IMR-90 (cell line): Measurements from ENCODE around the gene OLIG3. TPM values are rescaled to one million over a fixed set of nuclear protein-coding genes. Genes with fewer than 3 reads are reported as not detected.

Experiments used
- ATAC-seq: fragments of 200-7000 bp; cut with Tn5 transposase; 2 replicates; pipeline ENCODE4 v1.9.1; 2020; ENCODE audit warnings: low read depth, mild to moderate bottlenecking, moderate library complexity
- BruUV-seq: library from RNA; stranded (reverse); fragments of 400-500 nt; replicated peaks from 2 replicates; lab custom pipeline; 2021; lab: Mats Ljungman, UMichigan
- CTCF ChIA-PET: fragments of 300-600 bp; formaldehyde crosslinking; extraction: SDS; loops from one replicate; lab custom pipeline; 2021; ENCODE audit warnings: antibody characterized with exemption; lab: Yijun Ruan, JAX
- POLR2A ChIA-PET: fragments of 300-600 bp; sonication (Branson Sonifier 250); formaldehyde crosslinking; loops from one replicate; lab custom pipeline; 2022; ENCODE audit warnings: antibody characterized with exemption; ENCODE audit not compliant: unreplicated experiment; lab: Charles Lee
- DNase-seq: peaks from one replicate; pipeline ENCODE4 v3.0.0; 2013
- H2AFZ ChIP-seq: replicated peaks from 2 replicates; pipeline ENCODE3; 2013; ENCODE audit warnings: low read length, mild to moderate bottlenecking; ENCODE audit not compliant: poor library complexity
- H2AK5ac ChIP-seq: 2 replicates; pipeline ENCODE4 v1.6.1; 2013; ENCODE audit warnings: low read depth, low read length, inconsistent platforms
- H2AK9ac ChIP-seq: replicated peaks from 2 replicates; pipeline ENCODE3; 2013; ENCODE audit warnings: mild to moderate bottlenecking, low read depth, low read length, moderate library complexity; ENCODE audit not compliant: poor library complexity
- H2BK120ac ChIP-seq: 2 replicates; pipeline ENCODE4 v1.6.1; 2013; ENCODE audit warnings: low read depth, low read length, inconsistent platforms
- H2BK15ac ChIP-seq: 3 replicates; pipeline ENCODE4 v1.6.1; 2013; ENCODE audit warnings: low read depth, low read length, inconsistent platforms
- H2BK20ac ChIP-seq: 2 replicates; pipeline ENCODE4 v1.6.1; 2013; ENCODE audit warnings: low read depth, mild to moderate bottlenecking, inconsistent platforms, low read length, moderate library complexity
- H2BK5ac ChIP-seq: 2 replicates; pipeline ENCODE4 v1.6.1; 2013; ENCODE audit warnings: mild to moderate bottlenecking, low read depth, low read length, inconsistent platforms; ENCODE audit not compliant: poor library complexity, severe bottlenecking
- H3K14ac ChIP-seq: replicated peaks from 2 replicates; pipeline ENCODE4 v1.6.1; 2013; ENCODE audit warnings: low read depth, low read length, inconsistent platforms
- H3K18ac ChIP-seq: 2 replicates; pipeline ENCODE4 v1.6.1; 2013; ENCODE audit warnings: low read depth, low read length, control low read depth
- H3K23ac ChIP-seq: 2 replicates; pipeline ENCODE4 v1.6.1; 2013; ENCODE audit warnings: low read depth, low read length, inconsistent platforms
- H3K27ac ChIP-seq: 2 replicates; pipeline ENCODE4 v1.5.1; 2013; ENCODE audit warnings: mild to moderate bottlenecking, control low read depth, low read length; ENCODE audit not compliant: insufficient read depth
- H3K27me3 ChIP-seq: 2 replicates; pipeline ENCODE4 v1.6.1; 2013; ENCODE audit warnings: low read length; ENCODE audit not compliant: control insufficient read depth, insufficient read depth
- H3K36me3 ChIP-seq: 2 replicates; pipeline ENCODE4 v1.6.1; 2013; ENCODE audit warnings: low read length, mixed read lengths; ENCODE audit not compliant: control insufficient read depth, insufficient read depth
- H3K4ac ChIP-seq: 2 replicates; pipeline ENCODE4 v1.6.1; 2013; ENCODE audit warnings: low read depth, low read length, inconsistent platforms
- H3K4me1 ChIP-seq: 2 replicates; pipeline ENCODE4 v1.6.1; 2013; ENCODE audit warnings: low read length, mixed read lengths; ENCODE audit not compliant: control insufficient read depth, insufficient read depth
- H3K4me2 ChIP-seq: 2 replicates; pipeline ENCODE4 v1.6.1; 2013; ENCODE audit warnings: low read depth, mild to moderate bottlenecking, control low read depth, low read length, moderate library complexity
- H3K4me3 ChIP-seq: 2 replicates; pipeline ENCODE4 v1.5.1; 2013; ENCODE audit warnings: low read depth, mild to moderate bottlenecking, control low read depth, low read length, moderate library complexity; ENCODE audit not compliant: insufficient read depth
- H3K56ac ChIP-seq: 2 replicates; pipeline ENCODE4 v1.6.1; 2013; ENCODE audit warnings: low read length, inconsistent platforms; ENCODE audit not compliant: insufficient read depth; ENCODE audit errors: extremely low read depth
- H3K79me1 ChIP-seq, 2 experiments: 2 replicates each; pipeline ENCODE4 v1.6.1; 2013; ENCODE audit warnings: low read length in 2 of 2, inconsistent platforms in 1 of 2, low read depth in 1 of 2
- H3K9ac ChIP-seq: 2 replicates; pipeline ENCODE4 v1.6.1; 2013; ENCODE audit warnings: low read depth, low read length, control low read depth
- H3K9me1 ChIP-seq: 2 replicates; pipeline ENCODE4 v1.6.1; 2013; ENCODE audit warnings: low read length, inconsistent platforms; ENCODE audit not compliant: insufficient read depth
- H3K9me3 ChIP-seq: 2 replicates; pipeline ENCODE4 v1.6.1; 2013; ENCODE audit warnings: low read length; ENCODE audit not compliant: control insufficient read depth, insufficient read depth
- H4K20me1 ChIP-seq: 2 replicates; pipeline ENCODE4 v1.6.1; 2013; ENCODE audit warnings: low read length, inconsistent platforms; ENCODE audit not compliant: insufficient read depth
- H4K5ac ChIP-seq: 2 replicates; pipeline ENCODE4 v1.6.1; 2013; ENCODE audit warnings: mild to moderate bottlenecking, low read depth, low read length, control low read depth
- H4K8ac ChIP-seq, 2 experiments: 2 replicates each; pipeline ENCODE4 v1.6.1; 2013; ENCODE audit warnings: low read depth in 2 of 2, low read length in 2 of 2, control low read depth in 1 of 2, inconsistent platforms in 1 of 2
- H4K91ac ChIP-seq: 2 replicates; pipeline ENCODE4 v1.6.1; 2013; ENCODE audit warnings: low read depth, low read length, inconsistent platforms; ENCODE audit not compliant: insufficient read depth
- CEBPB ChIP-seq: IDR thresholded peaks from 2 replicates; pipeline ENCODE4 v1.6.1; 2012; ENCODE audit warnings: low read depth, low read length, improper control_type of control experiment
- CHD1 ChIP-seq: IDR thresholded peaks from 2 replicates; pipeline ENCODE4 v1.6.1; 2012; ENCODE audit warnings: low read depth, low read length, improper control_type of control experiment
- CTCF ChIP-seq: conservative IDR thresholded peaks from 2 replicates; pipeline ENCODE4 v1.5.1; 2012; ENCODE audit warnings: mild to moderate bottlenecking, low read depth, low read length, improper control_type of control experiment
- ELK1 ChIP-seq: fragments of 150-350 bp; IDR thresholded peaks from 2 replicates; pipeline ENCODE4 v1.6.1; 2016; ENCODE audit warnings: low read depth, mild to moderate bottlenecking, low read length, moderate library complexity, borderline replicate concordance
- MAZ ChIP-seq: IDR thresholded peaks from 2 replicates; pipeline ENCODE4 v1.6.1; 2012; ENCODE audit warnings: low read depth, mild to moderate bottlenecking, low read length, improper control_type of control experiment, moderate library complexity, borderline replicate concordance
- NFE2L2 ChIP-seq: fragments of 150-350 bp; IDR thresholded peaks from 2 replicates; pipeline ENCODE4 v1.6.1; 2016; ENCODE audit warnings: low read depth, mild to moderate bottlenecking, low read length
- POLR2A ChIP-seq: IDR thresholded peaks from 2 replicates; pipeline ENCODE4 v1.6.1; 2012; ENCODE audit warnings: mild to moderate bottlenecking, low read depth, low read length
- WGBS, 2 experiments: methylation state at CpG; one replicate each; pipeline versions ENCODE4 v1.1.5 to v1.1.7; 2013; ENCODE audit warnings: missing lambda C conversion rate in 2 of 2; ENCODE audit not compliant: insufficient read length in 1 of 2; ENCODE audit errors: extremely low coverage in 2 of 2; 5-methylcytosine and 5-hydroxymethylcytosine counted together
- dilution Hi-C: fragments of 300-500 bp; cut with HindIII; formaldehyde crosslinking; loops from one replicate; pipeline ENCODE4 v1.14.3; 2018; ENCODE audit warnings: low sequenced_read_pairs; ENCODE audit not compliant: unreplicated experiment
- in situ Hi-C: fragments of 300-500 bp; cut with MboI; formaldehyde crosslinking; loops from 3 replicates; pipeline ENCODE4 v1.14.3; 2019; ENCODE audit warnings: low sequenced_read_pairs, inconsistent platforms, mixed read lengths
- intact Hi-C: fragments of 100-400 bp; cut with micrococcal nuclease; formaldehyde crosslinking; loops from 2 replicates; pipeline ENCODE4 v1.10.0; 2022
- polyA plus RNA-seq, 3 experiments: library from polyadenylated mRNA; depleted of rRNA; stranded (reverse); fragments of >200 nt; gene quantifications; 2 replicates each; pipeline ENCODE4 v1.2.3, GENCODE V29; 2012; ENCODE audit warnings: low replicate concordance in 1 of 3
- total RNA-seq: library from RNA; depleted of rRNA; stranded (reverse); fragments of >200 nt; gene quantifications from 2 replicates; pipeline ENCODE4 v1.2.3, GENCODE V29; 2012
- TF ChIP-seq, protein P1 (sequence below): fragments of 150-350 bp; IDR thresholded peaks from 2 replicates; pipeline ENCODE4 v1.6.1; 2017; ENCODE audit warnings: mild to moderate bottlenecking, antibody characterized with exemption, low read length, low read depth

OLIG3 gene
- total and polyA plus RNA-seq, 2 of the 4 experiments (the other 2 are of a cell fraction) = not detected

DNA sequence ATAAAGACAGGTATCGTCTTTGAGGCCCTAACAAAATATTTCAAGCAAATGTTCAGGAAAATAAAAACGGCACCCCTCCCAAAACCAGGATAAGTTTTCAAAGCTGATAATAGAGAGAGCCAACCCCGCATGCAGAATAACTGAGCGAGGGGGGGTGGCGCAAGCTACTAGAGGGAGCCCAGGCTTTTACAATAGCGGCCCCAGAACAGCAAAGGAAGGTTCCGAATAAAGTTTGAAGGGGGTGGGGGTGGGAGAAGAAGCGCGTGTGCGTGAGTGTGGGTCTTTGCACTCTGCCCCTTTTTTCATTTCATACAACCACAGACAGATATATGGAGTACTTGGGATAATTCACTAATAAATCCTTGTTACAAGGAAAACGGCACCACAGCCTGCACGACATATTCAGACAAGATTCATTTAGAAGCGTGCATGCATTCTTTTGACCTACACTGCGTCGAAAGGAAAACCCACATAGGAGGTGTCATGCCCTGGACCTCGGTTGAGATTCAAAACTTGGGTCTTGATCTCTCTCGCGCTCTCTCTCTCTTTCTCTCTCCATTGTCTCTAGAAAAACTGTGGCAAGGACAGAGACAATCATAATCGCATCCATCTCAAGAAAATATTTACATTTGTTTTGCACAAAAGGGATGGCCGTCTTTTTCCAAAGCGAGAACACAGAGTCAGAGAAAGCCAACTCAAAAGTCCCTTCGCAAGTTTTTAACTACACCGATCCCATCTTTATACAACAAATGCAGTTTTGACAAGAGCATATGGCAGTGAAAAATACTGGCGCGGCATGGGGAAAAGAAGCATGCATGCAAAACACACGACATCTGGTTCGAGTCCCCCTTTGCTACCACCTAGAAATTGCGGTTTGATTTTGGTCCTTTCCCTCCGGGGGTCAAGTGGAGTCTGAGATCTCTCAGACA, 1.6 kb downstream of the OLIG3 start:
- Histone ChIP-seq H3K36me3 (no peaks in the 10 kb centered on the region), H3K4me1 (no peaks in the 10 kb centered on the region), H4K5ac (no peak overlapping the region), H4K91ac (no peak overlapping the region), H2BK5ac (no peak overlapping the region), H3K14ac (no peak overlapping the region), H3K18ac (no peak overlapping the region), H4K20me1 (no peaks in the 10 kb centered on the region; the same call in 1 of the 2 replicates), H3K23ac (no peak overlapping the region), H2BK15ac (no peak overlapping the region), H3K4ac (no peak overlapping the region), H3K9me3 (peaks cover 16% of the 10 kb centered on the region; the same call in 1 of the 2 replicates), H4K8ac (no peak overlapping the region), H3K79me1 (no peaks in the 10 kb centered on the region), H2AFZ (no peak overlapping the region), H2BK120ac (no peak overlapping the region), H2AK5ac (no peak overlapping the region), H3K4me2 (no peak overlapping the region), H3K9me1 (no peaks in the 10 kb centered on the region; the same call in 1 of the 2 replicates), H3K4me3 (no peak overlapping the region), H2AK9ac (no peak overlapping the region), H3K27me3 (peaks cover 98% of the 10 kb centered on the region), H3K9ac (no peak overlapping the region), H3K56ac (no peak overlapping the region), H3K27ac (no peak overlapping the region), H2BK20ac (no peak overlapping the region)
- WGBS, 2 experiments = 0% methylated on average over 3 of the region's 29 CpGs; no CpG with 5 or more reads in 1 of the 2 experiments
- dilution Hi-C loops = no loop called here
- ChIA-PET CTCF (interaction anchor here (0.6 kb wide), 1 partner anchor 107 kb away, joined by 5 read pairs; no protein-coding TSS in a partner anchor), POLR2A (no interaction called here)
- ATAC-seq (no peak), DNase-seq (no peak)
- intact Hi-C loops = no loop called here
- in situ Hi-C loops = no loop called here
- no TSS peak for BruUV-seq
- TF ChIP-seq CTCF (no peak), MAZ (no peak), ELK1 (no peak), CHD1 (no peak), NFE2L2 (no peak), POLR2A (no peak), CEBPB (no peak)
- TF ChIP-seq, protein P1, sequence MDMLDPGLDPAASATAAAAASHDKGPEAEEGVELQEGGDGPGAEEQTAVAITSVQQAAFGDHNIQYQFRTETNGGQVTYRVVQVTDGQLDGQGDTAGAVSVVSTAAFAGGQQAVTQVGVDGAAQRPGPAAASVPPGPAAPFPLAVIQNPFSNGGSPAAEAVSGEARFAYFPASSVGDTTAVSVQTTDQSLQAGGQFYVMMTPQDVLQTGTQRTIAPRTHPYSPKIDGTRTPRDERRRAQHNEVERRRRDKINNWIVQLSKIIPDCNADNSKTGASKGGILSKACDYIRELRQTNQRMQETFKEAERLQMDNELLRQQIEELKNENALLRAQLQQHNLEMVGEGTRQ = no peak
